22Rv1 (cell line): ENCODE measurements around the gene LRRC8D.

Experiments
- H3K27ac ChIP-seq: fragments of 450-650 bp; 2 replicates; pipeline ENCODE4 v1.5.1; 2017
- CTCF ChIP-seq: fragments of 450-650 bp; IDR thresholded peaks from 2 replicates; pipeline ENCODE4 v1.5.1; 2017; ENCODE audit warnings: mild to moderate bottlenecking
- ZFX ChIP-seq: fragments of 450-650 bp; IDR thresholded peaks from 2 replicates; pipeline ENCODE4 v1.6.1; 2017; ENCODE audit warnings: antibody characterized with exemption, borderline replicate concordance

The LRRC8D gene

DNA sequence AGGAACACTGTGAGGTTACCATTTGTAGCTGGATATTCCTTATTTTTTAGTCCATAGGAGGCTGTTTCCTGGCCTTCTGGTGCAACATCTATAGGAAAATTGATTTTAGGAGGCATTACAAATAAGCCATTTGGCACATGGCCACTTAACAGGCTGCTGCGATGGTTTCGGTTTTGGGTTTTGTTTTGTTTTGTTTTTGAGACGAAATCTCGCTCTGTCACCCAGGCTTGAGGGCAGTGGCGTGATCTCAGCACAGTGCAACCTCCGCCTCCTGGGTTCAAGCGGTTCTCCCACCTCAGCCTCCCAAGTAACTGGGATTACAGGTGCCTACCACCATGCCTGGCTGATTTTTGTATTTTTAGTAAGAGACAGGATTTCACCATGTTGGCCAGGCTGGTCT lies 20.1 kb upstream of the LRRC8D start:
- TF ChIP-seq ZFX = no peak
- TF ChIP-seq CTCF = no peak
- no peak overlapping the region for H3K27ac ChIP-seq

GRCh38 chr1:89802051-89802450 lies 18.8 kb upstream of the LRRC8D start:
- TF ChIP-seq ZFX (no peak), CTCF (no peak)

GRCh38 chr1:89802841-89803240 lies 18.0 kb upstream of the LRRC8D start:
- no peak for TF ChIP-seq CTCF
- no peak for TF ChIP-seq ZFX
- H3K27ac ChIP-seq = no peak overlapping the region

More at GRCh38 chr1:89802051-89802450, 18.8 kb upstream of the LRRC8D start:
- no peak overlapping the region for H3K27ac ChIP-seq

- TF ChIP-seq CTCF (peak; percentile 96), ZFX (no peak)
- no peak overlapping the region for H3K27ac ChIP-seq
Observed at GRCh38 chr1:89804642-89805237, 16.1 kb upstream of the LRRC8D start.

- TF ChIP-seq CTCF = no peak
- TF ChIP-seq ZFX = no peak
- no peak overlapping the region for H3K27ac ChIP-seq
Observed at GRCh38 chr1:89806616-89807015, 14.2 kb upstream of the LRRC8D start.

DNA sequence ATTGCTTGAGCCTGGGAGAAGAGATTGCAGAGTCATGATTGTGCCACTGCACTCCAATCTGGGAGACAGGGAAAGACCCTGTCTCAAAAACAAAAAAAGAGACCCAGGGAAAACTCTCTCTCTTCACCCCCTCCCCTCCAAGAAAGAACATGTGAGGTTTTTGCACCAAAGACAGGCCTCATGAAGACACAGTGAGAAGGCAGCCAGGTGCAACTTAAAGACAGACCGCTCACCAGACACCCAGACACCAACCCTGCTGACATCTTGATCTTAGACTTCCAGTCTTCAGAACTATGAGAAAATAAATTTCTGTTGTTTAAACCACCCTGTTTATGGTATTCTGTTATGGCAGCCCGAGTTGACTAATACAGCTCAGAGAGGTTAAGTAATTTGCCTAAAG lies 13.3 kb upstream of the LRRC8D start:
- no peak overlapping the region for H3K27ac ChIP-seq
- no peak for TF ChIP-seq CTCF
- no peak for TF ChIP-seq ZFX

DNA sequence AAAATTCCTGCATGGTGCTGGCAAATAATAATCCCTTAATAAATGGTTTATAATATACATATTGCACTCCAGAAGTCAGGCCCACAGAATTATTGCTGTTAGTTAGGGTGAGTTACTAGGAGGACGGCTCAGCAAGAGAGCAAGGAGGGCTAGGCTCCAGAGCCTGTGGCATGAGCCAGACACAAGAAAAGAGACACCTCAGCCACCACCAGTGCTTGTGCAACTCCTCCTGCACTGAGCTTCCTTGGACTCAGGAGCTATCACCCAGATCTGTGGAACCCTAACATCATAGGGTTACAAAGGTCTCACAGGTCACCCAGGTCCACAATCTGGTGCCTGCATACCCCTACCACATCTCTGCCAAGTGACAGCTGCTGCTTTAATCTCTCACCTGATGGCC lies 12.8 kb upstream of the LRRC8D start:
- no peak for TF ChIP-seq CTCF
- TF ChIP-seq ZFX = no peak
- no peak overlapping the region for H3K27ac ChIP-seq
